MM.1S (cell line): ENCODE data around the gene XCL2.

Experiments used
- DNase-seq: peaks from one replicate; pipeline ENCODE4 v3.0.0-alpha.2; 2015
- H2AFZ ChIP-seq: fragments of 300-600 bp; sonication (generic); 2 replicates; pipeline ENCODE4 v1.6.0; 2016; ENCODE audit warnings: antibody characterized with exemption, low read length
- H3F3A ChIP-seq: fragments of 300-600 bp; sonication (generic); 2 replicates; pipeline ENCODE4 v1.6.1; 2016; ENCODE audit warnings: mild to moderate bottlenecking, antibody characterized with exemption, low read length, moderate library complexity, mixed read lengths; ENCODE audit not compliant: insufficient read depth
- H3K27ac ChIP-seq: fragments of 300-600 bp; sonication (generic); 2 replicates; pipeline ENCODE4 v1.5.1; 2016; ENCODE audit warnings: mild to moderate bottlenecking, low read length
- H3K27me3 ChIP-seq: fragments of 300-600 bp; sonication (generic); replicated peaks from 2 replicates; pipeline ENCODE4 v1.6.0; 2016; ENCODE audit warnings: low read length; ENCODE audit not compliant: insufficient read depth
- H3K36me3 ChIP-seq: fragments of 300-600 bp; sonication (generic); replicated peaks from 2 replicates; pipeline ENCODE4 v1.6.1; 2016; ENCODE audit warnings: mild to moderate bottlenecking, low read length, mixed read lengths; ENCODE audit not compliant: insufficient read depth
- H3K4me1 ChIP-seq: fragments of 300-600 bp; sonication (generic); 2 replicates; pipeline ENCODE4 v1.6.1; 2016; ENCODE audit warnings: low read length, mixed read lengths
- H3K4me2 ChIP-seq: fragments of 300-600 bp; sonication (generic); 2 replicates; pipeline ENCODE4 v1.6.0; 2016; ENCODE audit warnings: low read depth, low read length
- H3K4me3 ChIP-seq: fragments of 300-600 bp; sonication (generic); 2 replicates; pipeline ENCODE4 v1.5.1; 2016; ENCODE audit warnings: low read length, mixed read lengths
- H3K79me2 ChIP-seq: fragments of 300-600 bp; sonication (generic); 2 replicates; pipeline ENCODE4 v1.6.1; 2016; ENCODE audit warnings: mixed run types, low read length, mixed read lengths
- H3K9ac ChIP-seq: fragments of 300-600 bp; sonication (generic); 2 replicates; pipeline ENCODE4 v1.6.1; 2016; ENCODE audit warnings: low read length, mixed read lengths
- H3K9me2 ChIP-seq: fragments of 300-600 bp; sonication (generic); replicated peaks from 2 replicates; pipeline ENCODE4 v1.6.1; 2016; ENCODE audit warnings: mild to moderate bottlenecking, low read length, mixed read lengths; ENCODE audit not compliant: insufficient read depth
- H3K9me3 ChIP-seq: fragments of 300-600 bp; sonication (generic); replicated peaks from 2 replicates; pipeline ENCODE4 v1.6.1; 2016; ENCODE audit warnings: mild to moderate bottlenecking, low read length, mixed read lengths; ENCODE audit not compliant: insufficient read depth
- H4K20me1 ChIP-seq: fragments of 300-600 bp; sonication (generic); 2 replicates; pipeline ENCODE4 v1.6.1; 2016; ENCODE audit warnings: mild to moderate bottlenecking, low read length, moderate library complexity, mixed read lengths; ENCODE audit not compliant: insufficient read depth
- CTCF ChIP-seq: fragments of 300-600 bp; sonication (generic); IDR thresholded peaks from 2 replicates; pipeline ENCODE4 v1.5.1; 2016; ENCODE audit warnings: antibody characterized with exemption, low read length, mixed read lengths
- EZH2 ChIP-seq: fragments of 300-600 bp; sonication (generic); optimal IDR thresholded peaks from 2 replicates; pipeline ENCODE3; 2017; ENCODE audit warnings: low read depth, mild to moderate bottlenecking, antibody characterized with exemption, low read length, mixed read lengths
- EZH2phosphoT487 ChIP-seq: fragments of 300-600 bp; sonication (generic); IDR thresholded peaks from 2 replicates; pipeline ENCODE4 v1.6.1; 2018; ENCODE audit warnings: antibody characterized with exemption, low read length

XCL2 gene

GRCh38 chr1:168567568-168567967 is 23.8 kb upstream of the XCL2 start:
- TF ChIP-seq CTCF, result no peak
- no peak for TF ChIP-seq EZH2phosphoT487
- no peak for TF ChIP-seq EZH2

GRCh38 chr1:168567007-168567406 is 23.2 kb upstream of the XCL2 start:
- Histone ChIP-seq H3F3A (no peaks in the 10 kb centered on the region), H3K27ac (no peak overlapping the region), H3K9ac (no peak overlapping the region), H4K20me1 (no peaks in the 10 kb centered on the region), H3K4me2 (no peak overlapping the region), H3K4me3 (no peak overlapping the region), H2AFZ (no peak overlapping the region), H3K27me3 (no peaks in the 10 kb centered on the region), H3K36me3 (no peaks in the 10 kb centered on the region), H3K9me3 (no peaks in the 10 kb centered on the region), H3K9me2 (no peaks in the 10 kb centered on the region), H3K79me2 (no peaks in the 10 kb centered on the region), H3K4me1 (no peaks in the 10 kb centered on the region)
- DNase-seq, result no peak
- TF ChIP-seq EZH2 (no peak), EZH2phosphoT487 (no peak), CTCF (no peak)

More at GRCh38 chr1:168567568-168567967, 23.8 kb upstream of the XCL2 start:
- no peak for DNase-seq
- H3K79me2 ChIP-seq, result no peaks in the 10 kb centered on the region
- no peak overlapping the region for H3K9ac ChIP-seq
- H3K27ac ChIP-seq, result no peak overlapping the region
- no peaks in the 10 kb centered on the region for H3K27me3 ChIP-seq
- no peaks in the 10 kb centered on the region for H3K36me3 ChIP-seq
- no peaks in the 10 kb centered on the region for H3K4me1 ChIP-seq
- H3K9me2 ChIP-seq, result no peaks in the 10 kb centered on the region
- H2AFZ ChIP-seq, result no peak overlapping the region
- no peaks in the 10 kb centered on the region for H3F3A ChIP-seq
- no peaks in the 10 kb centered on the region for H4K20me1 ChIP-seq
- H3K4me3 ChIP-seq, result no peak overlapping the region
- H3K4me2 ChIP-seq, result no peak overlapping the region
- no peaks in the 10 kb centered on the region for H3K9me3 ChIP-seq

GRCh38 chr1:168565825-168566224 is 22.0 kb upstream of the XCL2 start:
- no peaks in the 10 kb centered on the region for H3K4me1 ChIP-seq
- H3K4me3 ChIP-seq, result no peak overlapping the region
- no peak for DNase-seq
- H3K27ac ChIP-seq, result no peak overlapping the region
- no peak overlapping the region for H2AFZ ChIP-seq
- TF ChIP-seq EZH2phosphoT487 (no peak), CTCF (no peak)
- H3K79me2 ChIP-seq, result no peaks in the 10 kb centered on the region
- no peak overlapping the region for H3K9ac ChIP-seq
- no peak overlapping the region for H3K4me2 ChIP-seq
- H3K9me3 ChIP-seq, result no peaks in the 10 kb centered on the region
- H3K36me3 ChIP-seq, result no peaks in the 10 kb centered on the region
- no peaks in the 10 kb centered on the region for H3F3A ChIP-seq
- H3K9me2 ChIP-seq, result no peaks in the 10 kb centered on the region
- no peaks in the 10 kb centered on the region for H3K27me3 ChIP-seq
- H4K20me1 ChIP-seq, result no peaks in the 10 kb centered on the region
